ENCODE measurements around the gene RPL13A. TPM values are rescaled to one million over a fixed set of nuclear protein-coding genes. Genes with fewer than 3 reads are reported as not detected.

RPL13A gene
- total RNA-seq, 1 donor from 2014 or later, result 2,053 TPM

- Histone ChIP-seq H3F3A (ENCODE audit: low read depth) (peaks cover 32% of the 10 kb centered on the region), H2AFZ (replicated peaks) (peak within 1 kb of the TSS; percentile 55), H4K20me1 (ENCODE audit: low read depth) (peaks cover 5% of the 10 kb centered on the region), H3K9me3 (ENCODE audit: low read depth) (no peaks in the 10 kb centered on the region), H3K36me3 (no peaks in the 10 kb centered on the region), H3K4me1 (peaks cover 11% of the 10 kb centered on the region), H3K27me3 (no peaks in the 10 kb centered on the region), H3K79me2 (ENCODE audit: low read depth) (peaks cover 42% of the 10 kb centered on the region), H3K27ac (peak within 1 kb of the TSS; percentile 80), H3K4me2 (peak within 1 kb of the TSS; percentile 91), H3K9ac (peak within 1 kb of the TSS; percentile 84), H3K4me3 (peak within 1 kb of the TSS; percentile 72)
- TF ChIP-seq EZH2phosphoT487 (IDR thresholded peaks at IDR 0.05) (no peak), CTCF (IDR thresholded peaks at IDR 0.05) (no peak), EZH2 (IDR thresholded peaks at IDR 0.05) (no peak)
- Mint-ChIP-seq H3K27ac (peak within 1 kb of the TSS; percentile 98), H3K4me3 (peak within 1 kb of the TSS; percentile 97), H3K9me3 (no peaks in the 10 kb centered on the region), H3K36me3 (peaks cover 13% of the 10 kb centered on the region), H3K4me1 (peaks cover 26% of the 10 kb centered on the region), H3K27me3 (ENCODE audit: insufficient read depth, low read depth) (peaks cover 8% of the 10 kb centered on the region)
- DNase-seq (ENCODE audit: low spot score), result peak; percentile 99
These were observed 34.2 kb upstream of the RPL13A start, which contains the start of gene ALDH16A1 for GRCh38 chr19:49453013-49453756. TSS of gene ALDH16A1 (plus strand) at chr19:49453225. CDS start at chr19:49453332, 107 bp downstream.

- peaks cover 5% of the 10 kb centered on the region for H3K27me3 Mint-ChIP-seq (ENCODE audit: insufficient read depth, low read depth)
- Histone ChIP-seq H3K27ac (peak overlapping the region; percentile 80), H3K27me3 (no peaks in the 10 kb centered on the region), H2AFZ (replicated peaks) (peak overlapping the region; percentile 55), H3K36me3 (no peaks in the 10 kb centered on the region), H3F3A (ENCODE audit: low read depth) (peaks cover 27% of the 10 kb centered on the region), H3K4me3 (peak overlapping the region; percentile 72), H4K20me1 (ENCODE audit: low read depth) (no peaks in the 10 kb centered on the region), H3K79me2 (ENCODE audit: low read depth) (peaks cover 42% of the 10 kb centered on the region), H3K4me2 (peak overlapping the region; percentile 91), H3K9me3 (ENCODE audit: low read depth) (no peaks in the 10 kb centered on the region), H3K9ac (peak overlapping the region; percentile 84), H3K4me1 (peaks cover 11% of the 10 kb centered on the region)
- peak overlapping the region; percentile 98 for H3K27ac Mint-ChIP-seq
- H3K9me3 Mint-ChIP-seq, result no peaks in the 10 kb centered on the region
- peak overlapping the region; percentile 97 for H3K4me3 Mint-ChIP-seq
- H3K4me1 Mint-ChIP-seq, result peaks cover 22% of the 10 kb centered on the region
- H3K36me3 Mint-ChIP-seq, result peaks cover 10% of the 10 kb centered on the region
- no peak for DNase-seq (ENCODE audit: low spot score)
- TF ChIP-seq CTCF (IDR thresholded peaks at IDR 0.05), result no peak
- TF ChIP-seq EZH2 (IDR thresholded peaks at IDR 0.05), result no peak
- TF ChIP-seq EZH2phosphoT487 (IDR thresholded peaks at IDR 0.05), result no peak
These were observed 33.6 kb upstream of the RPL13A start for GRCh38 chr19:49453757-49454240.

GRCh38 chr19:49455773-49456172, 31.6 kb upstream of the RPL13A start:
- Histone ChIP-seq H2AFZ (replicated peaks) (no peak overlapping the region), H3K36me3 (no peaks in the 10 kb centered on the region), H3K9ac (no peak overlapping the region), H3K79me2 (ENCODE audit: low read depth) (peaks cover 24% of the 10 kb centered on the region), H3K4me1 (peaks cover 6% of the 10 kb centered on the region), H3K4me3 (no peak overlapping the region), H3K27me3 (no peaks in the 10 kb centered on the region), H3K27ac (no peak overlapping the region), H3K4me2 (no peak overlapping the region), H4K20me1 (ENCODE audit: low read depth) (no peaks in the 10 kb centered on the region), H3F3A (ENCODE audit: low read depth) (peaks cover 27% of the 10 kb centered on the region), H3K9me3 (ENCODE audit: low read depth) (no peaks in the 10 kb centered on the region)
- DNase-seq (ENCODE audit: low spot score), result no peak
- H3K4me3 Mint-ChIP-seq, result peak overlapping the region; percentile 24
- peaks cover 17% of the 10 kb centered on the region for H3K4me1 Mint-ChIP-seq
- peaks cover 5% of the 10 kb centered on the region for H3K27me3 Mint-ChIP-seq (ENCODE audit: insufficient read depth, low read depth)
- no peaks in the 10 kb centered on the region for H3K9me3 Mint-ChIP-seq
- TF ChIP-seq EZH2phosphoT487 (IDR thresholded peaks at IDR 0.05), result no peak
- no peak for TF ChIP-seq CTCF (IDR thresholded peaks at IDR 0.05)
- TF ChIP-seq EZH2 (IDR thresholded peaks at IDR 0.05), result no peak
- peaks cover 7% of the 10 kb centered on the region for H3K36me3 Mint-ChIP-seq
- no peak overlapping the region for H3K27ac Mint-ChIP-seq
